Osteoblast (primary cell): Measurements from ENCODE around the gene PIH1D2. TPM values are rescaled to one million over a fixed set of nuclear protein-coding genes. Genes with fewer than 3 reads are reported as not detected.

Experiments
- small RNA-seq: library from RNA; depleted of rRNA; stranded (forward); fragments of <200 nt; gene quantifications from one replicate; pipeline ENCODE3, GENCODE V24; 2012
- total RNA-seq: library from RNA; depleted of rRNA; stranded (reverse); fragments of >200 nt; gene quantifications from 2 replicates; pipeline ENCODE4 v1.2.3, GENCODE V29; 2012

Gene PIH1D2
- total RNA-seq, 1 donor = 2.9 TPM

Small RNA genes within 50 kb of the gene (small RNA-seq; reads per million reads assigned to genes)
- gene AP000907.3 (not detected), gene RNU6-893P (not detected)

Other genes with a start within 250 kb of the PIH1D2 start
- gene ALG9, start 202.4 kb downstream of the PIH1D2 start, total RNA-seq = 35.8 and 36.8 TPM in 2 replicates
- 1.4 and 1.5 TPM in 2 replicates for gene FDXACB1, start 194.9 kb downstream of the PIH1D2 start, total RNA-seq
- 8.3 and 10.9 TPM in 2 replicates for gene CFAP68, start 194.5 kb downstream of the PIH1D2 start, total RNA-seq
- 54.3 and 55.4 TPM in 2 replicates for gene CRYAB, start 162.2 kb downstream of the PIH1D2 start, total RNA-seq
- gene HSPB2, start 161.3 kb downstream of the PIH1D2 start, total RNA-seq = 2.1 and 2.2 TPM in 2 replicates
- 1.2 and 1.4 TPM in 2 replicates for gene C11orf52, start 155.1 kb downstream of the PIH1D2 start, total RNA-seq
- gene DIXDC1, start 136.7 kb downstream of the PIH1D2 start, total RNA-seq = 27.4 and 28.6 TPM in 2 replicates
- 35.7 and 36.6 TPM in 2 replicates for gene DLAT, start 48.6 kb downstream of the PIH1D2 start, total RNA-seq
- gene NKAPD1, start 282 bp upstream of the PIH1D2 start, total RNA-seq = 33.9 and 37.6 TPM in 2 replicates
- gene TIMM8B, start 12.7 kb upstream of the PIH1D2 start, total RNA-seq = 34.2 and 39.8 TPM in 2 replicates
- 100 and 119 TPM in 2 replicates for gene SDHD, start 12.9 kb upstream of the PIH1D2 start, total RNA-seq
- gene IL18, start 90.1 kb upstream of the PIH1D2 start, total RNA-seq = 0.59 TPM in 1 of 2 replicates, not detected in the other
- 0.59 TPM in 1 of 2 replicates, not detected in the other for gene TEX12, start 93.4 kb upstream of the PIH1D2 start, total RNA-seq
- gene BCO2, start 101.5 kb upstream of the PIH1D2 start, total RNA-seq = 0.72 and 2.4 TPM in 2 replicates
- 48.0 and 56.5 TPM in 2 replicates for gene PTS, start 152.4 kb upstream of the PIH1D2 start, total RNA-seq
- not detected in 2 replicates for gene PLET1, start 186.8 kb upstream of the PIH1D2 start, total RNA-seq